ENCODE measurements around the gene ALLC. TPM values are rescaled to one million over a fixed set of nuclear protein-coding genes. Genes with fewer than 3 reads are reported as not detected.

ALLC gene
- total and polyA plus RNA-seq, 2 experiments from 2014 or later, result not detected

- no peak overlapping the region for H3K4me3 ChIP-seq
- H3K27ac ChIP-seq, result no peak overlapping the region
- H3K9me3 ChIP-seq (ENCODE audit: low read depth), result no peaks in the 10 kb centered on the region
- H3K27me3 ChIP-seq, result no peaks in the 10 kb centered on the region
- no peak for TF ChIP-seq CTCF (IDR thresholded peaks at IDR 0.05; ENCODE audit: low read depth, low read length)
- DNase-seq (ENCODE audit: low read depth in 1 of 2, low spot score in 1 of 2), result peak in 1 of 2 donors; percentile 62
- no peaks in the 10 kb centered on the region for H3K36me3 ChIP-seq
- no peaks in the 10 kb centered on the region for H3K4me1 ChIP-seq (ENCODE audit: low read depth)
Observed at GRCh38 chr2:3641841-3642421, 16.1 kb upstream of the ALLC start.

GRCh38 chr2:3642521-3643215 is 15.3 kb upstream of the ALLC start:
- TF ChIP-seq CTCF (IDR thresholded peaks at IDR 0.05; ENCODE audit: low read depth, low read length), result no peak
- no peaks in the 10 kb centered on the region for H3K4me1 ChIP-seq (ENCODE audit: low read depth)
- no peaks in the 10 kb centered on the region for H3K9me3 ChIP-seq (ENCODE audit: low read depth)
- no peak overlapping the region for H3K4me3 ChIP-seq
- no peaks in the 10 kb centered on the region for H3K36me3 ChIP-seq
- no peak overlapping the region for H3K27ac ChIP-seq
- no peaks in the 10 kb centered on the region for H3K27me3 ChIP-seq
- no peak for DNase-seq (ENCODE audit: low read depth in 1 of 2, low spot score in 1 of 2)

- no peaks in the 10 kb centered on the region for H3K36me3 ChIP-seq
- H3K4me1 ChIP-seq (ENCODE audit: low read depth), result no peaks in the 10 kb centered on the region
- no peak for DNase-seq (ENCODE audit: low read depth in 1 of 2, low spot score in 1 of 2)
- H3K9me3 ChIP-seq (ENCODE audit: low read depth), result no peaks in the 10 kb centered on the region
- TF ChIP-seq CTCF (IDR thresholded peaks at IDR 0.05; ENCODE audit: low read depth, low read length), result no peak
- H3K4me3 ChIP-seq, result no peak overlapping the region
- no peaks in the 10 kb centered on the region for H3K27me3 ChIP-seq
- no peak overlapping the region for H3K27ac ChIP-seq
Observed at GRCh38 chr2:3643371-3644245, 14.4 kb upstream of the ALLC start.

- H3K4me1 ChIP-seq (ENCODE audit: low read depth), result no peaks in the 10 kb centered on the region
- H3K27me3 ChIP-seq, result no peaks in the 10 kb centered on the region
- no peak for DNase-seq (ENCODE audit: low read depth in 1 of 2, low spot score in 1 of 2)
- H3K4me3 ChIP-seq, result no peak overlapping the region
- no peak overlapping the region for H3K27ac ChIP-seq
- no peaks in the 10 kb centered on the region for H3K9me3 ChIP-seq (ENCODE audit: low read depth)
- no peak for TF ChIP-seq CTCF (IDR thresholded peaks at IDR 0.05; ENCODE audit: low read depth, low read length)
- no peaks in the 10 kb centered on the region for H3K36me3 ChIP-seq
Observed at GRCh38 chr2:3644246-3644525, 13.8 kb upstream of the ALLC start.

- Histone ChIP-seq H3K27me3 (no peaks in the 10 kb centered on the region), H3K9me3 (ENCODE audit: low read depth) (no peaks in the 10 kb centered on the region), H3K4me1 (ENCODE audit: low read depth) (no peaks in the 10 kb centered on the region), H3K36me3 (no peaks in the 10 kb centered on the region), H3K4me3 (no peak overlapping the region), H3K27ac (no peak overlapping the region)
- TF ChIP-seq CTCF (IDR thresholded peaks at IDR 0.05; ENCODE audit: low read depth, low read length), result no peak
- no peak for DNase-seq (ENCODE audit: low read depth in 1 of 2, low spot score in 1 of 2)
Observed at GRCh38 chr2:3644891-3645605, 13.0 kb upstream of the ALLC start.

Measured in cardiac muscle cell (in vitro differentiated cells and primary cell).